Measurements from ENCODE around the gene FNDC3A.

- TF ChIP-seq CTCF (IDR thresholded peaks at IDR 0.05) (no peak), POLR2A (IDR thresholded peaks at IDR 0.05) (no peak)
Measured at GRCh38 chr13:48944221-48944620, 31.5 kb upstream of the FNDC3A start.
